GM10248 (cell line): ENCODE measurements around the gene ACOT7.
"Not testable (repeated sequence)": the region's sequence is repeated elsewhere in the genome, so short reads cannot be mapped to it uniquely, and the experiment has no call there.

ENCODE experiments used
- CTCF ChIA-PET: fragments of 300-600 bp; sonication (Branson Sonifier 250); formaldehyde crosslinking; extraction: SDS; loops from one replicate; lab custom pipeline; 2021; ENCODE audit warnings: antibody characterized with exemption; lab: Yijun Ruan, JAX
- POLR2A ChIA-PET: fragments of 350-650 bp; sonication (Branson Sonifier 250); formaldehyde crosslinking; extraction: SDS; loops from one replicate; lab custom pipeline; 2020; ENCODE audit warnings: antibody characterized with exemption; lab: Yijun Ruan, JAX
- DNase-seq: peaks from one replicate; pipeline ENCODE4 v3.0.0; 2012; ENCODE audit errors: extremely low spot score
- TF ChIP-seq, protein P1 (sequence below): IDR thresholded peaks from 2 replicates; pipeline ENCODE4 v1.5.1; 2012; ENCODE audit warnings: mild to moderate bottlenecking, low read depth; ENCODE audit errors: extremely low read depth, missing control alignments, control extremely low read depth

ACOT7 gene, protein sequence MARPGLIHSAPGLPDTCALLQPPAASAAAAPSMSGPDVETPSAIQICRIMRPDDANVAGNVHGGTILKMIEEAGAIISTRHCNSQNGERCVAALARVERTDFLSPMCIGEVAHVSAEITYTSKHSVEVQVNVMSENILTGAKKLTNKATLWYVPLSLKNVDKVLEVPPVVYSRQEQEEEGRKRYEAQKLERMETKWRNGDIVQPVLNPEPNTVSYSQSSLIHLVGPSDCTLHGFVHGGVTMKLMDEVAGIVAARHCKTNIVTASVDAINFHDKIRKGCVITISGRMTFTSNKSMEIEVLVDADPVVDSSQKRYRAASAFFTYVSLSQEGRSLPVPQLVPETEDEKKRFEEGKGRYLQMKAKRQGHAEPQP

DNA sequence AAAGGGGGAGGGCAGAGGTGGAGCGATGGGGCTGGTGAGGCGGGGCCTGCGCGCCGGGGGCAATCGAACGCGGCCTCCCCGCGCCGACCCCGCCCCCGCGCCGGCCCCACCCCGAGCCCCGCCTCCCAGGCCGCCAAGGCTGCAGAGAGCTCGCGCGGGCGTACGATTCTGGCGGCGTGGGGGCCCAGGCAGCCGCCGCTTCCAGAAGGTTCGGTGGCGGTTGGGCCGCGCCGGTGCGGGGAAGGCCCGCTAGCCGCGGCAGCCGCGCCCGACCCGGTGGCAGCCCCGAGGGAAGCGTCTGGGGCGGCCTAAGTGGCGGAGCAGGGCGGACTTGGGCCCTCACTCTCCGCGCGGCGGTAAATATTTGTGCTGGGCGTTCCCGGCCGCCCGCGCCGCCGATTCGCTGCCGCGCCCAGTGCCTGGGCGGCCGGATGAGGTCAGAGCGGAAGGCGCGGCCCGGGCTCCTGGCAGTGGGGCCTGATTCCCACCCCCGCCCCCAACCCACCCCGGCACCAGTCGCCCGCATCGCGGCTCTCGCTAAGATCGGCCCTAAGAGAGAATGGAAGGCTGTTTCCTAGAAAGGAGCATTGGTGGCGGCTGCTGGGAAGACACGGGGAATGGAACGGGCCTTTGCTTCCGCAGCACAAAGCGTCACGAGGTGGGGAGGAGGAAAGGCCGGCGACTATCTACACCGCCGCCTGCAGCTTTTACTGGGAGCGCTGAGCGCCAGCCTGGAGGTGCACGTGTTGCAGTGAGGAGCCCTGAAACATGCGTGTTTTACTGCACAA lies at the start of gene ACOT7:
Gene ACOT7, minus strand, starts transcription at position 368 of the 788 bp plus-strand sequence. CDS start 368 bp downstream, outside the sequence.
- TF ChIP-seq, protein P1, sequence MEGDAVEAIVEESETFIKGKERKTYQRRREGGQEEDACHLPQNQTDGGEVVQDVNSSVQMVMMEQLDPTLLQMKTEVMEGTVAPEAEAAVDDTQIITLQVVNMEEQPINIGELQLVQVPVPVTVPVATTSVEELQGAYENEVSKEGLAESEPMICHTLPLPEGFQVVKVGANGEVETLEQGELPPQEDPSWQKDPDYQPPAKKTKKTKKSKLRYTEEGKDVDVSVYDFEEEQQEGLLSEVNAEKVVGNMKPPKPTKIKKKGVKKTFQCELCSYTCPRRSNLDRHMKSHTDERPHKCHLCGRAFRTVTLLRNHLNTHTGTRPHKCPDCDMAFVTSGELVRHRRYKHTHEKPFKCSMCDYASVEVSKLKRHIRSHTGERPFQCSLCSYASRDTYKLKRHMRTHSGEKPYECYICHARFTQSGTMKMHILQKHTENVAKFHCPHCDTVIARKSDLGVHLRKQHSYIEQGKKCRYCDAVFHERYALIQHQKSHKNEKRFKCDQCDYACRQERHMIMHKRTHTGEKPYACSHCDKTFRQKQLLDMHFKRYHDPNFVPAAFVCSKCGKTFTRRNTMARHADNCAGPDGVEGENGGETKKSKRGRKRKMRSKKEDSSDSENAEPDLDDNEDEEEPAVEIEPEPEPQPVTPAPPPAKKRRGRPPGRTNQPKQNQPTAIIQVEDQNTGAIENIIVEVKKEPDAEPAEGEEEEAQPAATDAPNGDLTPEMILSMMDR: no peak
- CTCF ChIA-PET: interaction anchor here (0.9 to 6.2 kb wide), 12 partner anchors 9 to 147 kb away, joined by 3 to 47 read pairs (median 4); no protein-coding TSS in a partner anchor
- POLR2A ChIA-PET: interaction anchor here (0.6 to 1.1 kb wide), 12 partner anchors 10 to 414 kb away, joined by 3 to 7 read pairs (median 4); partner anchors contain the start of gene HES2
- peak; percentile 97 for DNase-seq

DNA sequence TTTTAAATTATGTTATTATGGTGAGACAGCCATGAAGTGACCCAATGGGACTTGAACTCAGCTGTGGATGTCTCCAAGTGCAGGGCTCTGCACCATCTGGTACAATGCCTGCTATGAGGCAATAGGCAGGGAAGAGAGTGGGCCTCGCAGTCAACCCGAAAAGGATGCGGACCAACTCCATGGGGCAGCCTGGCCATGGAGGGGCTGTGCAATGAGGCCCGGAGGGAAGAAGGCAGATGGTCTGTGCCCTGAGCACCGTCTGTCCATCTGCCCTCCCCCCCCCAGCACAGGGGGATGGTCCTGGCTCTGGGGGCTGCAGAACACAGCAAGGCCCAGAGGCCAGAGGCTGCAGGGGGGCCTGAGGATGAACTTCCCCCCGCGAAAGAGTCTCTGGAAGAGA lies 48.0 kb upstream of the ACOT7 start:
- ChIA-PET POLR2A (no interaction called here), CTCF (interaction anchor here (1.6 to 11.2 kb wide), 4 partner anchors 7 to 93 kb away, joined by 3 to 94 read pairs (median 19); partner anchors contain the start of gene HES2)
- DNase-seq: no peak
- TF ChIP-seq, protein P1: no peak

DNA sequence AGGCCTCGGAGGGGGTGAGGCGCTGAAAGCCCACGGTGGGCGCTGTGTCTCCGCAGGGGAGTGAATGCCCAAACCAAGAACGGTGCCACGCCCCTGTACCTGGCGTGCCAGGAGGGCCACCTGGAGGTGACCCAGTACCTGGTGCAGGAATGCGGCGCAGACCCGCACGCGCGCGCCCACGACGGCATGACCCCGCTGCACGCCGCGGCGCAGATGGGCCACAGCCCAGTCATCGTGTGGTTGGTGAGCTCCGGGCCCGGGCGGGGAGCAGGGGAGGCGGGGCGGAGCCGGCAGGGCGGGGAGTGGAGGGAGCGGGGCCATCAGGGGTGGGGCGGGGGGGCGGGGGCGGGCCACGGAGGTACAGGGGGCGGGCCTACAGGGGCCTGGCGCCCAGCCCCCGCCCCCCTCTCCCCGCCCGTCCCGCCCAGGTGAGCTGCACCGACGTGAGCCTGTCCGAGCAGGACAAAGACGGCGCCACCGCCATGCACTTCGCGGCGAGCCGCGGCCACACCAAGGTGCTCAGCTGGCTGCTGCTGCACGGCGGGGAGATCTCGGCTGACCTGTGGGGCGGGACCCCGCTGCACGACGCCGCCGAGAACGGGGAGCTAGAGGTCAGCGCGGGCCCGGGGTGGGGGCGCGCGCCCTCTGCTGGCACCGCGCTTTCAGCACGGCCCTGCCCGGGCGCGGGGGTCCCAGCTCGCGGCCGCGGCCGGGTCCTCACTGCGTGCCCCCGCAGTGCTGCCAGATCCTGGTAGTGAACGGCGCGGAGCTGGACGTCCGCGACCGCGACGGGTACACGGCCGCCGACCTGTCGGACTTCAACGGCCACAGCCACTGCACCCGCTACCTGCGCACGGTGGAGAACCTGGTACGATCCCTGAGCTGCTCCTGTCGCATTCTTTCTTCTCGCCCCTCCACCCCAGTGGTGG lies 46.9 kb upstream of the ACOT7 start:
- peak; percentile 73 for DNase-seq
- CTCF ChIA-PET: interaction anchor here (0.7 to 11.2 kb wide), 9 partner anchors 8 to 193 kb away, joined by 3 to 94 read pairs (median 6); partner anchors contain the start of gene HES2
- POLR2A ChIA-PET: no interaction called here
- TF ChIP-seq, protein P1: peak; percentile 11

DNA sequence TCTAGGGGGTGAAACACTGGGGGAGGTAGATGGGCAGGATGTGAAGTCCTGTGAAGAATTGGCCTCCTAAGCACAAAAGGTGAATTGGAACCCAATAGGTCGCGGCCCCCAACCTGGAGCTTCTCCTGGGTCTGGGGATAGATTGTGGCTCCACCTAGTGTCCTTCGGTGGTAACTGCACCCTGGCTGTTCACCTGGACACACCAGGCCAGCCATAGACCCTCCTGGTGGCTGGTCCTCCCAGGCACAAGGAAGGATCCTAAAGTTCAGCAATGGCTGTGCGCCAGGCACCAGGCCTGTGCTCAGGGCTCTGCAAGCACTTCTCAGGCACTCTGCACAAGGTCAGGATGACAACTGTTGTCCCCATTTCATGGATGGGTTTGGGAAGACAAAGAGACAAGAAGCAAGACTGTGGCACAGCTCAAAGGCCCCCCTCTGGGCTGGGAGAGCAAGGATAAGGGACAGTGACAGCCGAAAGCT lies 44.5 kb upstream of the ACOT7 start:
- TF ChIP-seq, protein P1: peak; percentile 97
- CTCF ChIA-PET: interaction anchor here (0.6 to 11.2 kb wide), 38 partner anchors 8 to 207 kb away, joined by 3 to 94 read pairs (median 5); partner anchors contain the start of genes HES2 and ZBTB48
- POLR2A ChIA-PET: no interaction called here
- DNase-seq: peak; percentile 89

DNA sequence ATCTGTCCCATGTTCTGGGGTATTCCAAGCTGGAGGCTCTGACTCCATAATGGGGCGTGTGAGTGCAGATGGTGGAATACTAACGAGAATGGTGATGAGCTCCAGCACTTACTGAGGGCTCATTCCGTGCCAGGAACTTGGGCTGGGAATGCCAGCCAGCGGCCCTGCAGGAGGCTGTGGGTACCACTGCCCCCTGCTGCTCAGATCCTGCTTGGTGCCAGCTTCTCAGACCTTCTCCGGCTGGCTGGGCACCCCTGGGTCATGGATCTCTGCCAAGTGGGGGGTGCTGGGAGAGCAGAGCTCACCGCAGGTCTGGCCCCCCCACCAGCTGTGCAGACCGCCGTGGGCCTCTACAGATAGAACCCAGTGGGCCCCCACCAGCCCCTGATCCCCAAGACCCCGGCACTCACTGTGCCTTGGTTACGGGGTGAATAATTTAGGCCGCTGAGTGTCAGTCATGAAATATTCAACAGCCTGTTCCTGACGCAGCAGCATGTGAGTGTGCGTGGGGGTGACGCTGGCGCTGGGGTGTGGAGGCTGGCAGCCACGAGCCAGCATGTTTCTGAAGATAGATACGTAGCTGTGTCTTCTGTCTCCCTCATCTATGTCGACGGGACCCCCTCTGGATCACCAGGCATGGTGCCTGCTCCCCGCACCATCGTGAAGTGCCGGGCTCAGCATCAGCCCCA lies 43.6 kb upstream of the ACOT7 start:
- POLR2A ChIA-PET, DNase-seq: not testable (repeated sequence)

DNA sequence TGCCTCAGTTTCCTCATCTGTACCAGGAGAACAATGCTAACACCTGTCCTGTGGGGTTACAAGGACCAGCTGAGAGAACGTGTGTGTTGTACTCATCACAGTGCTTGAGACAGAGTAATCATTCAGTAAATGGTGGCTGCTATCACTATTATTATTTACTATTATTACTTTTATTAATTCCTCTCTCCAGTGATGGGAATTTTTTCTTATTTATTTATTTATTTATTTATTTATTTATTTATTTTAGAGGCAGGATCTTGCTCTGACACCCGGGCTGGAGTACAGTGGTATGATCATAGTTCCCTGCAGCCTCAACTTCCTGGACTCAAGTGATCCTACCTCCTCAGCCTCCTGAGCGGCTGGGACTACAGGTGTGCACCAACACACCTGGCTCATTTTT lies 42.7 kb upstream of the ACOT7 start:
- CTCF ChIA-PET: interaction anchor here (0.8 to 11.2 kb wide), 5 partner anchors 15 to 88 kb away, joined by 3 to 94 read pairs (median 12); partner anchors contain the start of gene HES2
- POLR2A ChIA-PET, DNase-seq: not testable (repeated sequence)

More for the DNA sequence above, 43.6 kb upstream of the ACOT7 start:
- CTCF ChIA-PET: interaction anchor here (0.6 to 11.2 kb wide), 36 partner anchors 7 to 208 kb away, joined by 3 to 94 read pairs (median 5); partner anchors contain the start of genes HES2 and ZBTB48
